HCT116 (cell line): ENCODE results near the gene KCND2.

Source experiments
- CBX3 ChIP-seq: IDR thresholded peaks from 2 replicates; pipeline ENCODE4 v1.6.1; 2012; ENCODE audit warnings: low read depth
- EZH2phosphoT487 ChIP-seq: fragments of 200-600 bp; IDR thresholded peaks from 2 replicates; pipeline ENCODE4 v1.6.1; 2018; ENCODE audit warnings: antibody characterized with exemption, borderline replicate concordance
- POLR2A ChIP-seq: IDR thresholded peaks from 2 replicates; pipeline ENCODE4 v1.7.0; 2011; ENCODE audit warnings: borderline replicate concordance; ENCODE audit not compliant: insufficient read depth, insufficient read length; ENCODE audit errors: extremely low read depth
- SRF ChIP-seq: IDR thresholded peaks from 2 replicates; pipeline ENCODE4 v1.6.1; 2012; ENCODE audit warnings: low read depth
- TF ChIP-seq, protein P1 (sequence below), 3 experiments: fragments of 200-600 bp in 1 of 3; sonication (generic) in 1 of 3; IDR thresholded peaks in 2 of 3; conservative IDR thresholded peaks in 1 of 3; 2 replicates each; pipeline ENCODE4 v1.5.1; 2012 to 2017; ENCODE audit warnings: low read depth in 2 of 3, low read length in 2 of 3, antibody characterized with exemption in 1 of 3, borderline replicate concordance in 1 of 3, control low read depth in 1 of 3, mild to moderate bottlenecking in 1 of 3, mixed read lengths in 1 of 3, mixed run types in 1 of 3, moderate library complexity in 1 of 3; ENCODE audit not compliant: insufficient read depth in 1 of 3

GRCh38 chr7:120233338-120233737, 39.6 kb upstream of the KCND2 start:
- TF ChIP-seq SRF (no peak), CBX3 (no peak), POLR2A (no peak), EZH2phosphoT487 (no peak)
- TF ChIP-seq, protein P1, sequence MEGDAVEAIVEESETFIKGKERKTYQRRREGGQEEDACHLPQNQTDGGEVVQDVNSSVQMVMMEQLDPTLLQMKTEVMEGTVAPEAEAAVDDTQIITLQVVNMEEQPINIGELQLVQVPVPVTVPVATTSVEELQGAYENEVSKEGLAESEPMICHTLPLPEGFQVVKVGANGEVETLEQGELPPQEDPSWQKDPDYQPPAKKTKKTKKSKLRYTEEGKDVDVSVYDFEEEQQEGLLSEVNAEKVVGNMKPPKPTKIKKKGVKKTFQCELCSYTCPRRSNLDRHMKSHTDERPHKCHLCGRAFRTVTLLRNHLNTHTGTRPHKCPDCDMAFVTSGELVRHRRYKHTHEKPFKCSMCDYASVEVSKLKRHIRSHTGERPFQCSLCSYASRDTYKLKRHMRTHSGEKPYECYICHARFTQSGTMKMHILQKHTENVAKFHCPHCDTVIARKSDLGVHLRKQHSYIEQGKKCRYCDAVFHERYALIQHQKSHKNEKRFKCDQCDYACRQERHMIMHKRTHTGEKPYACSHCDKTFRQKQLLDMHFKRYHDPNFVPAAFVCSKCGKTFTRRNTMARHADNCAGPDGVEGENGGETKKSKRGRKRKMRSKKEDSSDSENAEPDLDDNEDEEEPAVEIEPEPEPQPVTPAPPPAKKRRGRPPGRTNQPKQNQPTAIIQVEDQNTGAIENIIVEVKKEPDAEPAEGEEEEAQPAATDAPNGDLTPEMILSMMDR (IDR thresholded peaks at IDR 0.05 in 2 of 3, conservative IDR thresholded peaks at IDR 0.05 in 1 of 3; ENCODE audit: borderline replicate concordance in 1 of 3, insufficient read depth in 1 of 3, low read depth in 2 of 3, low read length in 2 of 3) = no peak
